ENCODE measurements around the gene ABCD3.
A peak's percentile ranks its signal among the peaks of the same experiment; 100 is the strongest.

GRCh38 chr1:94514095-94514727 lies 96.0 kb downstream of the ABCD3 start:
- TF ChIP-seq, protein P1, sequence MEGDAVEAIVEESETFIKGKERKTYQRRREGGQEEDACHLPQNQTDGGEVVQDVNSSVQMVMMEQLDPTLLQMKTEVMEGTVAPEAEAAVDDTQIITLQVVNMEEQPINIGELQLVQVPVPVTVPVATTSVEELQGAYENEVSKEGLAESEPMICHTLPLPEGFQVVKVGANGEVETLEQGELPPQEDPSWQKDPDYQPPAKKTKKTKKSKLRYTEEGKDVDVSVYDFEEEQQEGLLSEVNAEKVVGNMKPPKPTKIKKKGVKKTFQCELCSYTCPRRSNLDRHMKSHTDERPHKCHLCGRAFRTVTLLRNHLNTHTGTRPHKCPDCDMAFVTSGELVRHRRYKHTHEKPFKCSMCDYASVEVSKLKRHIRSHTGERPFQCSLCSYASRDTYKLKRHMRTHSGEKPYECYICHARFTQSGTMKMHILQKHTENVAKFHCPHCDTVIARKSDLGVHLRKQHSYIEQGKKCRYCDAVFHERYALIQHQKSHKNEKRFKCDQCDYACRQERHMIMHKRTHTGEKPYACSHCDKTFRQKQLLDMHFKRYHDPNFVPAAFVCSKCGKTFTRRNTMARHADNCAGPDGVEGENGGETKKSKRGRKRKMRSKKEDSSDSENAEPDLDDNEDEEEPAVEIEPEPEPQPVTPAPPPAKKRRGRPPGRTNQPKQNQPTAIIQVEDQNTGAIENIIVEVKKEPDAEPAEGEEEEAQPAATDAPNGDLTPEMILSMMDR (IDR thresholded peaks at IDR 0.05 in 4 of 5, conservative IDR thresholded peaks at IDR 0.05 in 1 of 5) = peak in 3 of 5 experiments; percentile 4 to 37 (median 28)
- TF ChIP-seq POLR2A (IDR thresholded peaks at IDR 0.05) = no peak

All from gastrocnemius medialis (tissue), 4 donors.